B cell (primary cell): ENCODE measurements around the gene DNAI2. TPM values are rescaled to one million over a fixed set of nuclear protein-coding genes. Genes with fewer than 3 reads are reported as not detected.
A peak's percentile ranks its signal among the peaks of the same experiment; 100 is the strongest.

Source experiments
- ATAC-seq: fragments of 200-7000 bp; cut with Tn5 transposase; one replicate; pipeline ENCODE4 v1.10.0; 2021; ENCODE audit warnings: low read depth, mild to moderate bottlenecking, moderate number of reproducible peaks, moderate library complexity
- CTCF ChIA-PET: fragments of 350-600 bp; sonication (Branson Sonifier 250); formaldehyde crosslinking; loops from one replicate; lab custom pipeline; 2021; ENCODE audit warnings: antibody characterized with exemption, inconsistent platforms; lab: Charles Lee
- POLR2A ChIA-PET: fragments of 350-600 bp; sonication (Branson Sonifier 250); formaldehyde crosslinking; loops from one replicate; lab custom pipeline; 2021; ENCODE audit warnings: antibody characterized with exemption; lab: Charles Lee
- DNase-seq: peaks from one replicate; pipeline ENCODE4 v3.0.0; 2013
- H2AFZ ChIP-seq: 2 replicates; pipeline ENCODE4 v1.6.1; 2012; ENCODE audit warnings: mild to moderate bottlenecking, low read depth, low read length; ENCODE audit not compliant: insufficient read depth, poor library complexity, severe bottlenecking
- H3K27ac ChIP-seq, 2 donors: 1 replicate in 1 of 2; 2 replicates in 1 of 2; pipeline ENCODE4 v1.5.1; 2012 to 2013; ENCODE audit warnings: low read length in 2 of 2, mild to moderate bottlenecking in 2 of 2, moderate library complexity in 1 of 2
- H3K27me3 ChIP-seq, 4 experiments: fragments of 200-600 bp in 1 of 4; sonication (generic) in 1 of 4; replicated peaks in 1 of 4; 1 replicate in 2 of 4; 2 replicates in 2 of 4; pipeline versions ENCODE4 v1.6.1 to v1.7.0; 2013 to 2016; ENCODE audit warnings: low read length in 3 of 4, mild to moderate bottlenecking in 2 of 4, mixed read lengths in 1 of 4, moderate library complexity in 1 of 4; ENCODE audit not compliant: insufficient read depth in 4 of 4, control insufficient read depth in 3 of 4; ENCODE audit errors: control extremely low read depth in 1 of 4
- H3K36me3 ChIP-seq, 2 experiments: replicated peaks in 1 of 2; 1 replicate in 1 of 2; 2 replicates in 1 of 2; pipeline versions ENCODE4 v1.6.1 to v1.7.1; 2013; ENCODE audit warnings: low read length in 1 of 2; ENCODE audit not compliant: insufficient read depth in 2 of 2, control insufficient read depth in 1 of 2; ENCODE audit errors: control extremely low read depth in 1 of 2, extremely low read depth in 1 of 2
- H3K4me1 ChIP-seq, 2 donors: fragments of 200-600 bp in 1 of 2; sonication (generic) in 1 of 2; 1 replicate in 1 of 2; 2 replicates in 1 of 2; pipeline versions ENCODE4 v1.5.1 to v1.6.1; 2013 to 2017; ENCODE audit warnings: low read length in 2 of 2; ENCODE audit not compliant: control insufficient read depth in 2 of 2, insufficient read depth in 2 of 2
- H3K4me2 ChIP-seq: replicated peaks from 2 replicates; pipeline ENCODE3; 2012; ENCODE audit warnings: mild to moderate bottlenecking, low read depth, low read length; ENCODE audit not compliant: poor library complexity, severe bottlenecking
- H3K4me3 ChIP-seq, 5 experiments: fragments of 200-600 bp in 1 of 5; sonication (generic) in 1 of 5; 1 replicate in 3 of 5; 2 replicates in 2 of 5; pipeline versions ENCODE4 v1.5.1 to v1.7.0; 2011 to 2016; ENCODE audit warnings: low read length in 4 of 5, mild to moderate bottlenecking in 4 of 5, low read depth in 2 of 5, control low read depth in 1 of 5, moderate library complexity in 1 of 5; ENCODE audit not compliant: insufficient read depth in 1 of 5; ENCODE audit errors: control extremely low read depth in 1 of 5, extremely low read depth in 1 of 5
- H3K79me2 ChIP-seq: fragments of 200-600 bp; sonication (generic); one replicate; pipeline ENCODE4 v1.6.0; 2016; ENCODE audit warnings: low read length; ENCODE audit not compliant: control insufficient read depth, insufficient read depth
- H3K9ac ChIP-seq: fragments of 200-600 bp; sonication (generic); 2 replicates; pipeline ENCODE4 v1.6.1; 2017; ENCODE audit warnings: mild to moderate bottlenecking, low read length, moderate library complexity
- H3K9me3 ChIP-seq, 3 donors: one replicate each; pipeline versions ENCODE4 v1.6.1 to v1.7.1; 2013; ENCODE audit warnings: low read length in 2 of 3; ENCODE audit not compliant: control insufficient read depth in 2 of 3, insufficient read depth in 1 of 3; ENCODE audit errors: control extremely low read depth in 1 of 3
- H4K20me1 ChIP-seq: 2 replicates; pipeline ENCODE4 v1.6.0; 2012; ENCODE audit warnings: mild to moderate bottlenecking, low read length; ENCODE audit not compliant: insufficient read depth, control insufficient read depth, poor library complexity, severe bottlenecking
- H3K27ac Mint-ChIP-seq: one replicate; pipeline ENCODE4 v1.8.0; 2021; ENCODE audit warnings: mixed read lengths
- H3K27me3 Mint-ChIP-seq: one replicate; pipeline ENCODE4 v1.8.0; 2021; ENCODE audit warnings: mixed read lengths
- H3K4me1 Mint-ChIP-seq: one replicate; pipeline ENCODE4 v1.8.0; 2021; ENCODE audit warnings: mixed read lengths
- H3K4me3 Mint-ChIP-seq: one replicate; pipeline ENCODE4 v1.8.0; 2021; ENCODE audit warnings: mixed read lengths
- H3K9me3 Mint-ChIP-seq: one replicate; pipeline ENCODE4 v1.8.0; 2022; ENCODE audit warnings: mixed read lengths; ENCODE audit not compliant: insufficient read depth
- CTCF ChIP-seq: fragments of 200-600 bp; IDR thresholded peaks from one replicate; pipeline ENCODE4 v1.8.0; 2022; ENCODE audit warnings: antibody characterized with exemption, mild to moderate bottlenecking
- EZH2 ChIP-seq: IDR thresholded peaks from 2 replicates; pipeline ENCODE4 v1.6.1; 2012; ENCODE audit warnings: borderline replicate concordance, low read depth, mild to moderate bottlenecking, moderate library complexity, low read length; ENCODE audit not compliant: insufficient read depth, poor library complexity, severe bottlenecking
- WGBS: methylation state at CpG from one replicate; pipeline ENCODE4 v1.1.5; 2013; ENCODE audit warnings: missing lambda C conversion rate; ENCODE audit not compliant: insufficient coverage; 5-methylcytosine and 5-hydroxymethylcytosine counted together
- intact Hi-C: fragments of 100-400 bp; cut with micrococcal nuclease; formaldehyde crosslinking; loops from one replicate; pipeline ENCODE4 v1.10.0; 2022
- polyA plus RNA-seq: library from polyadenylated mRNA; depleted of rRNA; stranded (reverse); fragments of >200 nt; gene quantifications from 2 replicates; pipeline ENCODE4 v1.2.3, GENCODE V29; 2012
- total RNA-seq, 2 donors: library from RNA; stranded (reverse); fragments of 120-200 nt in 1 of 2; gene quantifications; 1 replicate in 1 of 2; 2 replicates in 1 of 2; pipeline versions ENCODE4 v1.2.3 to v1.2.4, GENCODE V29; 2013 to 2022

DNAI2 gene
- total and polyA plus RNA-seq, 2 donors (not counting 1 experiment from before 2014, with no cell fraction given), result not detected

- H3K27me3 ChIP-seq, result peaks cover 0 to 36% (median 7%) of the 10 kb centered on the region in 4 experiments
- Mint-ChIP-seq H3K4me1 (peaks cover 2% of the 10 kb centered on the region), H3K27me3 (peaks cover 36% of the 10 kb centered on the region), H3K9me3 (no peaks in the 10 kb centered on the region), H3K27ac (no peak within 1 kb of the TSS), H3K4me3 (no peak within 1 kb of the TSS)
- no peak for TF ChIP-seq EZH2
- peak; percentile 41 for TF ChIP-seq CTCF
- H2AFZ ChIP-seq, result no peak within 1 kb of the TSS
- DNase-seq (peak; percentile 30), ATAC-seq (peak; percentile 45)
- H3K27ac ChIP-seq, result no peak within 1 kb of the TSS
- ChIA-PET POLR2A (interaction anchor here (0.5 kb wide), 1 partner anchor 955 kb away, joined by 4 read pairs; no protein-coding TSS in a partner anchor), CTCF (interaction anchor here (1.1 to 4.1 kb wide), 6 partner anchors 10 to 160 kb away, joined by 3 to 12 read pairs (median 4); no protein-coding TSS in a partner anchor)
- H3K36me3 ChIP-seq, result no peaks in the 10 kb centered on the region
- no peaks in the 10 kb centered on the region for H4K20me1 ChIP-seq
- WGBS, result 52% methylated on average over 28 of the region's 28 CpGs
- peaks cover 0 to 7% of the 10 kb centered on the region in 2 donors for H3K4me1 ChIP-seq
- no peak within 1 kb of the TSS for H3K9ac ChIP-seq
- intact Hi-C loops, result loop anchor here (1.0 kb wide), 1 partner anchor 151 kb away; no protein-coding TSS in a partner anchor
- H3K4me2 ChIP-seq, result no peak within 1 kb of the TSS
- H3K4me3 ChIP-seq, result no peak within 1 kb of the TSS
- no peaks in the 10 kb centered on the region for H3K79me2 ChIP-seq
- H3K9me3 ChIP-seq, result no peaks in the 10 kb centered on the region
Measured at GRCh38 chr17:74361230-74362068, 87.4 kb downstream of the DNAI2 start, which contains the start of gene BTBD17. Gene BTBD17, minus strand, starts transcription at chr17:74361868. Its CDS starts 49 bp downstream, at chr17:74361819.

DNA sequence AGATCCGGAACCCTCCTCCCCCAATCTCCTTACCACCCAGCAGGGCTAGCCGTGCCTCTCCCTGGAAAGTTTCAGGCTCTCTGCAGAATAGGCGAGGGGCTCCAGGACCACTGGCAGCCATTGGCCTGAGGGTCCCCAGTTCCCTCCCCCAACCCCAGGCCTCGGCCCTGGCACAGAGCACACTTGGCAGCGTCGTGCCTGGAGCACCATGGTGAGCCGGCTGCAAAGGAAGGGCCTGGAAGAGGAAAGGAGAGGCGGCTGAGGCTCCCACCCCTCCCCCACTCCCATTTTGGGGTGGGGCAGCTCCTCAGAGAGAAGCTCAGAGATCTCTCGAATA lies 88.0 kb downstream of the DNAI2 start:
- POLR2A ChIA-PET, result no interaction called here
- no peak overlapping the region for H3K27ac Mint-ChIP-seq

More for the DNA sequence above, 88.0 kb downstream of the DNAI2 start:
- no peak overlapping the region for H3K4me2 ChIP-seq
- TF ChIP-seq EZH2, result no peak
- no peak for TF ChIP-seq CTCF
- no peak overlapping the region for H3K4me3 ChIP-seq
- H2AFZ ChIP-seq, result no peak overlapping the region
- DNase-seq (no peak), ATAC-seq (no peak)
- H3K79me2 ChIP-seq, result no peaks in the 10 kb centered on the region
- CTCF ChIA-PET, result interaction anchor here (1.1 to 4.1 kb wide), 6 partner anchors 72 to 153 kb away, joined by 3 to 12 read pairs (median 5); no protein-coding TSS in a partner anchor
- Mint-ChIP-seq H3K9me3 (no peaks in the 10 kb centered on the region), H3K4me1 (peaks cover 2% of the 10 kb centered on the region), H3K4me3 (no peak overlapping the region), H3K27me3 (peaks cover 35% of the 10 kb centered on the region)
- H3K27me3 ChIP-seq, result peaks cover 0 to 34% (median 6%) of the 10 kb centered on the region in 4 experiments
- no peaks in the 10 kb centered on the region for H3K36me3 ChIP-seq
- H3K9me3 ChIP-seq, result no peaks in the 10 kb centered on the region
- H4K20me1 ChIP-seq, result no peaks in the 10 kb centered on the region
- H3K9ac ChIP-seq, result no peak overlapping the region
- intact Hi-C loops, result no loop called here
- H3K4me1 ChIP-seq, result peaks cover 0 to 5% of the 10 kb centered on the region in 2 donors
- no peak overlapping the region for H3K27ac ChIP-seq
- 36% methylated on average over 4 of the region's 9 CpGs for WGBS
